CD4-positive, alpha-beta T cell treated with Interleukin-17A for 1 hour (primary cell): Measurements from ENCODE around the gene GPC3.
"Not testable (repeated sequence)": the region's sequence is repeated elsewhere in the genome, so short reads cannot be mapped to it uniquely, and the experiment has no call there.

ENCODE experiments used
- DNase-seq: peaks from one replicate; pipeline ENCODE4 v3.0.0-alpha.2; 2020

Gene GPC3

GRCh38 chrX:133994576-133994975 is 9.2 kb upstream of the GPC3 start:
- no peak for DNase-seq

DNA sequence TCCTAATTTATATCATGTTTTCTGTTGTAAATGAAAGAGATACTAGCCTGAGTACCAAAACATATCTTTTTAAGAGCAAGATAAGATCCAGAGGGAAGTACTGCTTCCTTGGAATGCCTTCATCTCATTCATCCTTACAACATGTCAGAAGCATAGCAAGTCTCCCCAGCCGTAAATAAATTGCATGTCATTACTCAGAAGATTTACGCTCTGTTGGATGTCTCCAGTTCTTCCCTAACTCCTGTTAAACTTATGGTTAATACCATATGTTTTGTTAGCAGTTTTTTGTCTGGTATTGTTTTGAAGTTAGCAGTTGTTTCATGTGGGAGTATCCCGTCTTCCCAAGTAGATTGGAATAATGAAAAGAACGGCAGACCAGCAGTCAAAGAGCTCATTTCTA is 7.5 kb upstream of the GPC3 start:
- DNase-seq, result no peak

GRCh38 chrX:133991814-133992213 is 6.4 kb upstream of the GPC3 start:
- no peak for DNase-seq

DNA sequence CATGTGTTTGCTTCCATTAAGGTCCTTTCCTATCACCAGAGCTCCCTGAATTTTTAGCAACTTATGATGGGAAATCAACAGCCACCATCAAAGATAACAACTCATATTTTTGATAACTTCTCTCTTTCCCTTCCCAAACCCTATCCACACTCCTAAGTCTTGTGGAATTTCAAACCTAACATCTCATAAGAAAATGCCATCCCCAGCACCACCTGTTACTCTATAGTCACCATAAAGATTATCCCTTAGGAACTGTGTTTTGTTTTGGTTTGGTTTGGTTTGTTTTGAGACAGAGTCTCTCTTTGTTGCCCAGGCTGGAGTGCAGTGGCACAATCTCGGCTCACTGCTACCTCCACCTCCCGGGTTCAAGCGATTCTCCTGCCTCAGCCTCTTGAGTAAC is 5.7 kb upstream of the GPC3 start:
- not testable (repeated sequence) for DNase-seq

- DNase-seq, result no peak
Observed at GRCh38 chrX:133989993-133990392, 4.6 kb upstream of the GPC3 start.

- no peak for DNase-seq
Observed at GRCh38 chrX:133989490-133989889, 4.1 kb upstream of the GPC3 start.

- DNase-seq, result no peak
Observed at GRCh38 chrX:133988010-133988409, 2.6 kb upstream of the GPC3 start.

GRCh38 chrX:133987188-133987587 is 1.8 kb upstream of the GPC3 start:
- no peak for DNase-seq

GRCh38 chrX:133985967-133986683 is 731 bp upstream of the GPC3 start:
- DNase-seq, result no peak

- DNase-seq, result no peak
Observed at GRCh38 chrX:133984857-133985163, 584 bp downstream of the GPC3 start.

DNA sequence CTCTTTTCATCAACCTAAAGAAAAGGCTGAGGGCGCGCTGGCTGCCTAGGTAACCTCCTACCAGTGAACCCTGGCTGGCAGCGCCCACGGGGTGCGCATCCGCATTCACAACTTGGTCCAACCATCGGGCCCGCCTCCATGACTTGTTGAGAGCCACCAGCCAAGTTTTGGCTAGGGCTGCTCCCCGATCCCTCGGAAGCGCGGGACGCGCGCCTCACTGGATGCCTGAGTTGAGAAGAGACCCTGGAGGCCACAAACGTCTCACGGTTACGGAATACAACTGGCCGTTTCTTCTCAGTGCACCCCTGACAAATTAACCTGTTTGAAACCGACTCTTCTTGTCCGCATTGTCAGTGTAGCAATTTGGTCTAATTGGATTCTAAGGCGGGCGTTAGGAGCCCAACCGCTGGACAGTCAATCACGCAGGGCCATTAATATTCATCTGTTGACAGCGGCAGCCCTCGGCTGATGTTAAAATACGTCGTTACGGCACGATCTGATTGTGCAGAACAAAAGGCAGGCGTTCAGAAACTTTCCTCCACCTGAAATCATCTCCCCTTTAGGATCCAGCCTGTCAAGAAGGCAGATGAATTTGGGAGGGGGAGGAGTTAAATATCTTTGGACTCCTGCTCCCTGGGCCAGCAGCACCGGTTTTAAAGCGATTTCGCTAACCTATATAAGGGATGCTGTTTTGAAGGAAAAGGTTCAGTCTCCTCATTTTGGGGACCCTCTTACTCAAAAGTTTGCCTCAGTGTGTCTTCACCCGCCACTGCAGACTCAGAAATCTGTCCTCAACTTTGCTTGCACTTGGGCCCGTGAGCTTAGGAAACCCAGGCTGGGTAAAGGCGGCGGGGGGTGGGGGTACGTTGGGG is 1.2 kb downstream of the GPC3 start:
- DNase-seq, result no peak

GRCh38 chrX:133983256-133983973 is 2.0 kb downstream of the GPC3 start:
- DNase-seq, result no peak

DNA sequence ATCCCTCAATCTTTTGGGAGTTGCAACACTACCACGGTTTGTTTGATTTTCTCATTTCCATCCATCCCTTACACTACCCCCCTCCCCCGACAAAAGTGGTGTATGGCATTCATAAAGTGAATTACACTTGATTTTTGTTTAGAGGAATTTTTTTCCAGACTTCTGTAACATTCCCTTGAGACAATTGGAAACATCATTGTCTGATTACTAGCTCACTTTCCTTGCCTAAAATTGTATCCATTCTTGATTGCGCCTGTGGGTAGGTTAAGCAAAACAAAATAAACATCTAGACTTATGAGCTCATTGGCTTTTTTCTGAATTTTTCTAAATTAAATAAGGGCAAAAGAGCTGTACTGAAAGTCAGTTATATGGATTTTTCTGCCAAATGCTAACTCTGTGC is 3.5 kb downstream of the GPC3 start:
- DNase-seq, result no peak

- no peak for DNase-seq
Observed at GRCh38 chrX:133980832-133981588, 4.4 kb downstream of the GPC3 start.

DNA sequence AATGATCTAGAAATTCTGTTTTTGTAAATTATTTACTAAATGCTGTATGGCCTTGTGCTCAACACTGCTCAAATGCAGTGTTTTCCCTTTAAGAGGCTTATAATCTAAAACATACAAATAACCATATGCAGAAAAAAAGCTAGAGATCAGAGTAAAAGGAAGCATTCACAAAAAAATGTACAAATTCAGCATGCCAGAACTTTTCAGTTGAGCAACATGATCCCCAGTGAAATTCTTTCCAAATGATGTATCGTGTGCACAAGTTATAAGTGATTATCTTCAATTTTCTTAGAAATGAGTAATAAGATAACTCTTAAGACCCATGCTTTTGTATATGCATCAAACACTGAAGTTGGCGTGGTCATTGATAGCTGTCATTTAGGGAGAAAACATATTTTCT is 5.0 kb downstream of the GPC3 start:
- no peak for DNase-seq

- no peak for DNase-seq
Observed at GRCh38 chrX:133979641-133980230, 5.7 kb downstream of the GPC3 start.

DNA sequence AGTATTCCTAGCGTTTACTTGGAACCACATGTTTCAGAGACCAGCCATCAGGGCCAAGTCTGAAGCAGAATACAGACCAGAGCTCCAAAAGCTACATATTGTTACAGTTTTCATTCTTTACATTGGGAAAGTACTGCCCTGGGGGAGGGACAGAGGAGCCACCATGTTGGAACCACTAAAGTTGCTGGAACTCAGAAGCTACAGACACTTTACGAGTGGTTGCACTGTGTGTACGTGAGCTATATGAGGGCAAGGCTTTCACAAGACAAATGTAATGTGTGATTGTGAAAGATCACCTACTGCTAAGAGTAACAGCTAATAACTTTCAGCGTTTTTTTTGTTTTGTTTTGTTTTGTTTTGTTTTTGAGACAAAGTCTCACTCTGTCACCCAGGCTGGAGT is 11.7 kb downstream of the GPC3 start:
- no peak for DNase-seq

GRCh38 chrX:133972916-133973315 is 12.5 kb downstream of the GPC3 start:
- DNase-seq, result no peak

DNA sequence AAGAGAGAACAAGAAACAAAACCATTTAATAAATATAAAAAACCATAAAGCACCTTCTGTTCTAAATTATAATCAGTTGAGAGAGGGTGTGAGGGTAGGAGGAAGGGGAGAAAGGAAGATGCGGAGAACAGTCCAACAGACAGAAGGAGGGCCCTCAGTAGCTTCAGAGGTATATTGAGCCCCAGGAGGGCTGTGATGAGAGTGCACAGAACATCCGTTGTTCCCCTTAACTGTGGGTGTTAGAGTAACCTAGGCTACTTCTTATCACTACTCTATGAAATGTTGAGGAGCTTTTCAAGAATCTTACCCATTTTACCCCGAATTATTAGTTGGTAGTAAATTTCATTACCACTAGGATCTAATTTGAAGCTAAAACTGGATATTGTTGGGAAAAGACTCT is 13.8 kb downstream of the GPC3 start:
- no peak for DNase-seq

DNA sequence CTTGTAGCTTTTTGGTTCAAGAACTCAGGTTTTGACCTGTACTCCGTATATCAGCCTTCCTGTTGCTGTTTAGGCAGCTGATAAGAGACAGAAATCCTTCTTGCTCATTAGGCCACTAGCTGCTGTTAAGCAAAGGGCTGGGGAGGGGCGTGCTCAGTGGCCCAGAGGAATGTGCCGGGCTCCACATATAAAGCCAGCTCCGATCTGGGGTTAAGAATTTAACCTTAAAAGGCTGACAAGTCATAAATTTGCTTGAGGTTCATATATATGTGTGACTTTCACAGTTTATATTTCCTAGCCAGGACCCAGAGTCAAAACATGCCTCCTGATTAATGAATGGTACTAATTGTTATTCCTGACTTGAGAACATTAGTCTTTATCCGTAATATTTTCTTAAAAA is 15.3 kb downstream of the GPC3 start:
- no peak for DNase-seq

DNA sequence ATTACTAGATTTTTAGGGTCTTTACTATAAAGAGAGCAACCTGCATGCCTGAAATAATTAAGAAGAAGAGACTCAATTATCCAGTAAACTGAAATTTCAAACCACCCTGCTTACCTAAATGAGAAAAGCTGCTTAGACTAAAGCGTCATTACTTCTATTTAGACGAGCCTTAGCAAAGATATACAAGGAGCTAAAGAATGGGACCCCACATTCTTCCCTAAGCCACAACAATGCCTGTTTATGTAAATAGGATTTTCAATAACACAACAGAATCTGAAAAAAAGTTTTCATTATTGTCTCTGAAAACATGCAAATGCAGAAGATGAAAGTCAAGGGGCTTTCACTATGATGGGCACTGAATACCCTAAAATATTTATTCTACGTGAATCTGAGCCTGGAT is 16.2 kb downstream of the GPC3 start:
- no peak for DNase-seq

GRCh38 chrX:133968109-133968508 is 17.3 kb downstream of the GPC3 start:
- no peak for DNase-seq

- no peak for DNase-seq
Observed at GRCh38 chrX:133966199-133966598, 19.2 kb downstream of the GPC3 start.
